Erythroblast (primary cell): Measurements from ENCODE around the gene CNTNAP5.

ENCODE experiments used
- DNase-seq, 2 experiments: peaks; one replicate each; lab custom pipeline; 2025; lab: John Stamatoyannopoulos, UW
- GATA1 ChIP-seq: IDR thresholded peaks from 2 replicates; pipeline ENCODE4 v1.6.1; 2011; ENCODE audit warnings: low read depth, mild to moderate bottlenecking, control low read depth, low read length, moderate library complexity
- POLR2A ChIP-seq: IDR thresholded peaks from 2 replicates; pipeline ENCODE4 v1.6.1; 2011; ENCODE audit warnings: mild to moderate bottlenecking, low read length

CNTNAP5 gene

DNA sequence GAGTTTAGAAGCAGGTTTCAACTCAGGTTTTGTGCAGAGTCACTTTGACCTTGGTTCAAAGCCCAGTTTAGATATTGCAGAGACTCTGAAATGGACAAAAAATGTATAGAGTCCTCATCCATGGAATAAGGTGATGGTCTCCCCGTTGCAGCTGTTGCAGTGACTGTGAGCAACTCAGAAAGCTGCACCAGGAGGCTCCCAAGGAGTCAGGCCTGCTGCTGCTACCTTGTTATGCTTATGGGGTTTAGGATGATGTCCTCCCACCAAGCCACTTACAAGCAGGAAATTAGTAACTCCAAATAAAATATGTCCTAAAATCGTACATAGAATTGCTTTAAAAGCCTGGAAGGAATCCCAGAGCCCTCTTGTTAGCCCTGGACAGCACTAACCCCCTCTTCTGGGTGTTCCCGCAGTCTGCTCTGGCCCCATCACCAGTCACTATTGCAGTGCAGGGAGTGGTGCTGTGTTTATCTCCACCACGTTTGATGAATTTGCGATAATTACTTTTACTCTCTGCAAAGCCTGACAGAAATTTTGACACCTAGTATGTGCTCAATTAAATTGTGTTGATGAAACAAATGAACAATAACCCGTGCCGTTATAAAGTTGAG is 189.0 kb downstream of the CNTNAP5 start:
- no peak for DNase-seq
- no peak for TF ChIP-seq POLR2A
- TF ChIP-seq GATA1: no peak

DNA sequence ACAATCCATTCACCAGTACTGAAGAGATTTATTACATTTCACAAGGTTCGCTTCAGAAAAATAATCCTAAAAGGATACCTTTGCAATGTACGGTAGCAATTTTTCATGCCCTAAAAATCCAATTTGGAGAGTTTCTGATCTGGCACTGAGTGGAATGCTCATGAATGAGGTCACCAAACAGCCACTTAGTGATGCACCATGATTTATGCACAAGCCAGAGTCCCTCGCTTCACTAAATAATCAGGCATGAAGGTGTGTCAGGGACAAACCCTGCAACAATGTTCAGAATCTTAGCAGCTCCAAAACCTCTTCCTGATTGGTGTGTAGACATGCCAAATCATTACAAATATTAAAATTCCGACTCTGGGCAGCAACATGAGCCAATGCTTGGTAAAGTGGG is 221.1 kb downstream of the CNTNAP5 start:
- TF ChIP-seq POLR2A (no peak), GATA1 (no peak)
- no peak for DNase-seq

DNA sequence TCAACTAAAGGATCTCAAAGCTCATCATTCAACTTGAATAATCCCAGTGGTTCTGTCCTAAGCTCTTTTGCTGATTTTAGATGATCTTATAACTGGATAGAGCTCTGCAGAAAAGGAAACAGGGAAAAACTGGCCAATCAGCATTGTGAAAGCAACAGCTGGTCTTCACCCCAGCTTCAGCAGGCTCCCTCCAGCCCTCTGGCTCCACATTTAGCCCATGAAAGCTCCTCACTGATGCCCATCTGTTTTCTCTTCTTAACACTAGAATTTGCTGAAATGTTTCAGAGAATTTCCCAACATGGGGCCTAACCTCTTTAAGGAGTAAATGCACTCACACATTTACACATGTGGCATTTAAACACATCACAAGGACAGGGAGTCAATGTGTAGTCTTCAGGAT is 223.3 kb downstream of the CNTNAP5 start:
- TF ChIP-seq POLR2A (no peak), GATA1 (no peak)
- no peak for DNase-seq

DNA sequence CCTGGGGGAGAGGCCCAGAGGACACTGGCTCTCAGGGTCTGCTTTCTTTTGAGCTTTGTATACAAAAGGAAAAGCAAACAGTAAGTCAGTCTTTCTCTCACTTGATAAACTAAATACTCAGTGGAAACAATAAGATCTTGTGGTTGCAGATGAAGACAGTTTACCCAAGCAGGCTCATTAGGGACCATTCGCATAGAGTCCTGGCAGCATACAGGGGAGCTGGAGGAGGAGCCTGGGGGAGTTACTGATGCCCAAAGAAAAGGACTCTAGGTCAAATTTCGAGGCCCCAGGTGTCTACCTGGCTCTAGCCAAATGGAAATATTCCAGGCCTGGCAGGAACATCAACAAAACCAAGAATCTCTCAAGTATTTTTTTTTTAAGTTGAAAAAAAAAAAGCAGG is 225.3 kb downstream of the CNTNAP5 start:
- DNase-seq: no peak
- TF ChIP-seq POLR2A (no peak), GATA1 (no peak)

DNA sequence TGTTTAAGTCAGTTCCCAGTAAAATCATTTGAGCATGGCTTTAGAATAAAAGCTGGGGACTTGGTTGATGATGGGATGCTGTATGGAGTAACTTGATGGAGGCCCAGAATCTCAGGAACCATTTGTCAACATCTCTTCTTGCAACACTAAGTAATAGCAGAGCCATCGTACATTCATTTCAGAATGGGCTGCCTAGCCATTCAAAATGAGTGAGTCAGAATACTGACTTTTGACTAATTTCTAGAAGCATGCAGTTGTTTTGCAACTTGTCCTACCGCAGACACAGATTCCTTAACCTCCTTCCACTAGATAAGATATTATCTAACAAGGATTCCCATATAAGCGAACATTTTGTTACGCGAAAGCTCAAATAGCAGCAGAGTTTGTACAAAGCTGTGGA is 229.5 kb downstream of the CNTNAP5 start:
- no peak for DNase-seq

DNA sequence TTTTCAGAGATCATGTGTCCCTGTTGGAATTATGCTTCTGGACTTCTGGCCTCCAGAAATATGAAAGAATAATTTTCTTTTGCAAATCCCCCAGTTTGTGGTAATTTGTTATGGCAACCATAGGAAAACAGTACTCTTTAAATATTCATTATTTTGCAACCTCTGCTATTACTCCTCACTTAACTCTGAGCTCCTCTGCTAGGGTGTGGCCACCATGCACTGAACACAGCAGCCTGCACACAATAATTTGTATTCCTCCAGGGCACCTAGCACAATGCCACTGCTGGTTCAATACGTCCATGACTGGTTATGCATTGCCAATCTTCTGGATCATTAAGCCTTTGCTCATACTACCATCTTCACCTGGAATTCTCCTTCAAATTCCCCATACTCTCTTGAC is 232.0 kb downstream of the CNTNAP5 start:
- DNase-seq: no peak
- TF ChIP-seq POLR2A (no peak), GATA1 (no peak)

More for the DNA sequence above, 229.5 kb downstream of the CNTNAP5 start:
- TF ChIP-seq GATA1 (no peak), POLR2A (no peak)

DNA sequence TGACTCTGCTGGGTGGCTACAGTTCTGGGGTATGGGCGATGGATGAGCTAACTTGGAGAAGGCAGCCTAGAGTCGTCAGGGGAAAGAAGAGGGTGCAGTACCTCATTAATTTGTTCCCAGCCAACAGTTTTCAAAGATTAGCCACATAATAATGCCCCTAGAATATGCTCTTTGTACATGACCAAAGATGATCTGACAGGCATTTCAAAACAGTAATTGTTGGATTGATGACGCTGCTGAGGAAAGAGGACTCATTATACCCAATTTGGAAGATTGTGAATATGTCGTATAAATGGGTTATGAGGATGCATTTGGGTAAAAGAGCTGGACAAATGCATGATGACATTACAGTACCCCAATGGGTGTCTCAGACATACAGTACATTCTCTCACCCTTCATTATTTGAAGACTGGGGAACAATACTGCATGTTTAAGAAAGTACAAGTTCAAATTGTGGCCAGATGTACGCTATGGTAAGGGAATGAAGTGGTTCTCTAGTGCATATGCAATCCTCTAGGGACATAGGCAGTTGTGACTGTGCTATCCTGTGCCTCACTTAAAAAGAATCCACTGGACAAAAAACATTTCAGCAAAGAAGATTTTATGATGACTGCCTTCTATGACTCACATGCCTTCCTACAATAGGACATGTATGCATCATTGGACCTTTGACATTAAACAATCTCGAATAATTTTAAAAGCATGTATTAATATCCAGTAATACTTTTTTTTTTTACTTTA is 233.2 kb downstream of the CNTNAP5 start:
- TF ChIP-seq POLR2A (no peak), GATA1 (no peak)
- no peak for DNase-seq

DNA sequence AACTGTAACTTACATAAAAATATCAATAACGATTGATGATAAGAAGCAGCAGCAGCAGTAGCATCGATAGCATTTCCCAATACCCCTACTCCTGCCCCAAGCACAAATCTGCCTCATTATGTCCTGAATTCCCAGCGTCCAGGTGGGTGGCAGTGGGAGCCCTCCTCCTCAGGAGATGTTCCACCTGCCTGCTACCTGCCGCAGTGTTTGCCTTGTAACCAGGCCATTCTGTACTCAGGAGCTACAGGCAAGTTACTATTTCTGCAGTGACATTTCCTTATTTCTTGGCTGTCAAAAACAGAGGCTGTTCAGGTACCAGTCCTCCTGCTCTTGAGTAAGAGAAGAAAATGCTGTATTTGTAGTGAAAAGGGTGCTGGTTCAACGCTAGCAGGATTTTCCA is 236.4 kb downstream of the CNTNAP5 start:
- TF ChIP-seq GATA1: no peak
- TF ChIP-seq POLR2A: no peak
- no peak for DNase-seq

DNA sequence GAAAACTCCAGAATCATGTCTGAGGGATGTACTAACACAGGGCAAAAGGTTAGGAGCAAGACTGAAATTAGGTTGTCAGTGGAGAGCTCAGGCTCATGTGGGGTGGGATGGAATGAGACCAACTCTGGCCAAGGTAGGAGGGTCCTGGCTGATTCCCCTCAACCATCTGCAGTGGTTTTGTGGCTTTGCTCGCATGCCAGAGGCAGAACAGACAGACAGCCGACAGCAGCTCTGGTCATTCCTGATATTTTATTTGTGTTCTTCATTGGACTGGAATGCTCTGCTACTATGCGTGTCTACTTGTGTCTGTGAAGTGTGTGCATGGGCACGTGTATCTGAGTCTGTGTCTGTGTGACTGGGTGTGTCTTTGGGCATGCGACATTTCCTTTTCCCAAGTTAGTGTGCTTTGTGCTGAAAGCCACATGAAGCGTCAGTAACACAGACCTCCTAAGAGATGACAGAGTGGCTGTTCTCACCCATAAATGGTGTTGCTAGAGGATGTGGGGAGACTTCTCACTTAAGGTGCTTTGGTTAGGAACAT is 239.5 kb downstream of the CNTNAP5 start:
- no peak for DNase-seq
- TF ChIP-seq POLR2A: no peak
- TF ChIP-seq GATA1: no peak

DNA sequence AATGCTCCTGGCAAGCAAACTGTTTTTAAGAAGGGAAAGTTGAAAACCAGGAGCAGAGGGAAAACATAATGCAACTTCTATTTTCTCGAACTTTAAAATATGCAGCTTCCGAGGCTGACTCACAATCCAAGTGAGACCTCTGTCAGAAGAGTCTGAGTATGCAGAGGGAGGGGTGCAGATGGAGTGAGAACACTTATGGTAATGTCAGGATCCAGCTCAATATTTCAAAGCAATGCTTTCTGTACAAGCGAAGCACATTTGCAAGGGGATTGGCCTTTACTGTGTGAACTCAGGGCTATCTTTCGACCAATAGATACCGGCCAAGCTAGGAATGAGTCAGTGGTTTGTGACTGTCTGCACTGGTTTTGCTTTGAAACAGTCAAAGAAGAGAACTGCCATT is 242.7 kb downstream of the CNTNAP5 start:
- TF ChIP-seq POLR2A: no peak
- no peak for TF ChIP-seq GATA1
- DNase-seq: no peak

DNA sequence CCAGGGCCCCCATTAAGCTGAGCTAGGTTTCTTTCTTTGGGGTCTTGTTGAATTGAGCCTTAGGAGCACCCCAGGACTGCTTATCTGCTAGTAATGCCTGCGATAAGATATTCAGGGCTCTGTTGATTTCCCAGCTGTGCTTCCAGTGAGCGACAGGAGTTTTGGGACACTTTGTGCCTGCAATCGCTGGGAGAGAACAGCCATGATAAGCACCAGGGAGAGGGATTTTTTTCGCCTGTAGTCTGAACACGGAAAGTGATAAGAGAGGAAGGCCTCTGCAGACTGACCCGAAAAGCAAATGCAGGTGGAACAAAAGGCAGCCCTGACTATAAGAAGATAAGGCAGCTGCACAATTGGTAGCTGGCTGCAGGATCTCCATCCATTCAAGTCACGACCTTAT is 244.3 kb downstream of the CNTNAP5 start:
- TF ChIP-seq POLR2A: no peak
- no peak for TF ChIP-seq GATA1
- DNase-seq: no peak

DNA sequence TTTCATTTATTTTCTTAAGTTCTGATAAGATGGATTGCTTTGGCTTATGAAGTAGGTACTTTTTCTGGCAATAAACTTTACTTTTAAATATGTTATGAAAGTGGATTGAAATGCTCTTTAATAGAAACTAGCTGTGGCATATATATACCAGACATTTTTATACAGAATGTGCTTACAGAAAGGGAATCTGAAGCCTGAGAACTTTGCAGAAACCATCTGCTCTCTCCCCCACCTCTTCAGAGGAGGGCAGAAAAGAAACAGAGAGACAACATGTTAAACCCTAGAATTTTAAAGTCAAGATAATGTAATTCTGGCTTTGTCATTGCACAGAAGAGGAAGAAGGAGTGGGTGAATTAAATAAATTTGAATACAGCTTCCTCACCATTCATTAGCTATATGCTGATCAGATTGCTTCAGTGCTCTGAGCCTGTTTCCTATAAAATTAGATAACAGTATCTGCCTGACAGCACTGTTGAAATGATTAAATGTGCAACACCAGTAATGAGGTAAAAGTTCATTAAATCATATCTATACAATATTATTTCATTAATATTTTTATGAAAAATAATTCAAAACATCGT is 247.3 kb downstream of the CNTNAP5 start:
- no peak for DNase-seq
- TF ChIP-seq POLR2A (no peak), GATA1 (no peak)

DNA sequence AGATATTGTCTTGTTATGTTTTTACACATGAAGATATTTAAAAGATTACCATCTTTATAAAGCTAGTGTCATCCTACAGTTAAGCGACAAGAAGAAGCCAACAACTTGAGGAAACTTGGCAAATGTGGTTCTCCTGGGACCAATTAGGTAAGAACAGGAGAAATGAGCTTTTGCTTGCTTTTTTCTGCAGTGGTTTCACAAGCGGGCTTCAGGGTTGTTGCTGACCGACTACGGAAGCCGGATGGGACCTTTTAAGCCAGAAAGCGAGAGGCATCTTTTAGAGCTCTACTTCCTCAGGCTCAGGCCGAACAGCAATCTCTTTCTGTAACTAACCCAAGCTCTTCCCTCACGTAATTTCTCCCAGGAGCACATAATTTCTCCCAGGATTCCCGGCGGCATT is 256.5 kb downstream of the CNTNAP5 start:
- no peak for TF ChIP-seq POLR2A
- TF ChIP-seq GATA1: no peak

DNA sequence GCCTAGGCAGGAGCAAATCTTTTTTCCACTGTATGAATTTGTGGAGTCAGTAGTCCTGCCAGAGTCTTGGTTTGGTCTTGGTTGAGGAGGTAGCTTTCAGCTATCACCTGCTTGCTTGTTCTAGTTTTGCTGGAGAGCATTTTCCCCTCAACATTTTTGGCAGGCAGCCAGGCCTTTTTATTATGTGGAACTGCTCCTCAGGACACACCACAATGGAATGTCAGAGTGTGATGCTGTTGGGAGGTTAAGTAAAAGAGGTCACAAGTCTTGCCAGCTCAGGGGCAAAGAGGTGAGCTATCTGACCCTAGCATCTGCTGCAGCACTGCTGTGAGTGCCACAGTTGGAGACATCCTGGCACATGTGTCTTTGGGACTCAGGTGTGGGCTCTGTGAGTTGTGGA is 258.0 kb downstream of the CNTNAP5 start:
- no peak for DNase-seq
- TF ChIP-seq GATA1 (no peak), POLR2A (no peak)

More for the DNA sequence above, 256.5 kb downstream of the CNTNAP5 start:
- DNase-seq: no peak

DNA sequence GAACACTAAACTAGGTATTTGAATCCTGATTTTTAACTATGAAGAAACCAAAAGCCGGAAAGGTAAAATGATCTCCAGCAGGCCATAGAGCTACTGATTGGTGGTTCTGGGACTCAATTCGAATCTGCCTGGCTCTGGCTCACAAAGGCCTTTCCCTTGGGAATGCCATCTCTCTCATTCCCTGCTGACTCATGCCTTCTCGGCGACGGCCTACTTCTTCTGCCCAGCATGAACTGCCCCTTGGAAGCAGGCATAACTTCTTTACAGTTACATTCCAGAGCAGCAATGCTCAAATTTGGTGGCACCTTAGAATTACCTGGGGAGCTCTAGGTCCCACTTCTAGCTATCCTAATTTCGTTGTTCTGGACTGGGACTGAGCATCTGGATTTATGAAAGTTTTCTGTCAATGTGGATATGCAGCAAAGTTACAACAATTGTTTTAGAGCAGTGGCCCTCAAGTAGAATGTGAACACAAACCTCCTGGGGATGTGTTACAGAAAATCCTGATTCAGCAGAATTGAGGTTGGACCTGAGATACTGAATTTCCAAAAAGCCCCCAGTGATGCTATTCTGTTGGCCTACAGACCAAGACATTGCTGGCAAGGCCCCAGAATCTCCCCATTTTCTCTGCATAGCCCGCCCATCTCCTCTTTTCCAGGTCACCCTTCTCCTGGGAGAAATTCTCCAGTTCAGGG is 261.1 kb downstream of the CNTNAP5 start:
- no peak for DNase-seq
- TF ChIP-seq GATA1 (no peak), POLR2A (no peak)

DNA sequence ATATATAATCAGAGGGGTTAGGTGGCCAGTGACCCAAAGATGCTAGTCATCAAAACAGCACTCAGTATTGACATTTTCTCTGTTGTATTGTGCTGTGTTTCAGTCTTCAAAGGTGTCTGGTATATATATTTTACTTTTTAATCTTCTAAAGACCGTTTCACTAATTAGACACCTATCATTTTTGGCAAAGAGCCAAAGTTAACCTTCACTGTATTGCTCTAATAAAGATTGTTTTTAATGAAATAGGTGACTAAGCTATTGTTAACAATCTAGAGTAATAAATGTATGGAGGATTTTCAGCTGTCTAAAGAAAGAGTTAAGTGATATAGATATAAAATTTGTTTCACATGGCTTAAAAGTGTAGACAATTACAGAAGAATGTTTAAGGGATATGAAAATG is 264.0 kb downstream of the CNTNAP5 start:
- no peak for DNase-seq
- TF ChIP-seq POLR2A: no peak
- TF ChIP-seq GATA1: no peak
